MM.1S (cell line): Measurements from ENCODE around the gene ETV7.

Experiments used
- DNase-seq: peaks from one replicate; pipeline ENCODE4 v3.0.0-alpha.2; 2015
- H2AFZ ChIP-seq: fragments of 300-600 bp; sonication (generic); 2 replicates; pipeline ENCODE4 v1.6.0; 2016; ENCODE audit warnings: antibody characterized with exemption, low read length
- H3F3A ChIP-seq: fragments of 300-600 bp; sonication (generic); 2 replicates; pipeline ENCODE4 v1.6.1; 2016; ENCODE audit warnings: mild to moderate bottlenecking, antibody characterized with exemption, low read length, moderate library complexity, mixed read lengths; ENCODE audit not compliant: insufficient read depth
- H3K27ac ChIP-seq: fragments of 300-600 bp; sonication (generic); 2 replicates; pipeline ENCODE4 v1.5.1; 2016; ENCODE audit warnings: mild to moderate bottlenecking, low read length
- H3K27me3 ChIP-seq: fragments of 300-600 bp; sonication (generic); replicated peaks from 2 replicates; pipeline ENCODE4 v1.6.0; 2016; ENCODE audit warnings: low read length; ENCODE audit not compliant: insufficient read depth
- H3K36me3 ChIP-seq: fragments of 300-600 bp; sonication (generic); replicated peaks from 2 replicates; pipeline ENCODE4 v1.6.1; 2016; ENCODE audit warnings: mild to moderate bottlenecking, low read length, mixed read lengths; ENCODE audit not compliant: insufficient read depth
- H3K4me1 ChIP-seq: fragments of 300-600 bp; sonication (generic); 2 replicates; pipeline ENCODE4 v1.6.1; 2016; ENCODE audit warnings: low read length, mixed read lengths
- H3K4me2 ChIP-seq: fragments of 300-600 bp; sonication (generic); 2 replicates; pipeline ENCODE4 v1.6.0; 2016; ENCODE audit warnings: low read depth, low read length
- H3K4me3 ChIP-seq: fragments of 300-600 bp; sonication (generic); 2 replicates; pipeline ENCODE4 v1.5.1; 2016; ENCODE audit warnings: low read length, mixed read lengths
- H3K79me2 ChIP-seq: fragments of 300-600 bp; sonication (generic); 2 replicates; pipeline ENCODE4 v1.6.1; 2016; ENCODE audit warnings: mixed run types, low read length, mixed read lengths
- H3K9ac ChIP-seq: fragments of 300-600 bp; sonication (generic); 2 replicates; pipeline ENCODE4 v1.6.1; 2016; ENCODE audit warnings: low read length, mixed read lengths
- H3K9me2 ChIP-seq: fragments of 300-600 bp; sonication (generic); replicated peaks from 2 replicates; pipeline ENCODE4 v1.6.1; 2016; ENCODE audit warnings: mild to moderate bottlenecking, low read length, mixed read lengths; ENCODE audit not compliant: insufficient read depth
- H3K9me3 ChIP-seq: fragments of 300-600 bp; sonication (generic); replicated peaks from 2 replicates; pipeline ENCODE4 v1.6.1; 2016; ENCODE audit warnings: mild to moderate bottlenecking, low read length, mixed read lengths; ENCODE audit not compliant: insufficient read depth
- H4K20me1 ChIP-seq: fragments of 300-600 bp; sonication (generic); 2 replicates; pipeline ENCODE4 v1.6.1; 2016; ENCODE audit warnings: mild to moderate bottlenecking, low read length, moderate library complexity, mixed read lengths; ENCODE audit not compliant: insufficient read depth
- CTCF ChIP-seq: fragments of 300-600 bp; sonication (generic); IDR thresholded peaks from 2 replicates; pipeline ENCODE4 v1.5.1; 2016; ENCODE audit warnings: antibody characterized with exemption, low read length, mixed read lengths
- EZH2 ChIP-seq: fragments of 300-600 bp; sonication (generic); optimal IDR thresholded peaks from 2 replicates; pipeline ENCODE3; 2017; ENCODE audit warnings: low read depth, mild to moderate bottlenecking, antibody characterized with exemption, low read length, mixed read lengths
- EZH2phosphoT487 ChIP-seq: fragments of 300-600 bp; sonication (generic); IDR thresholded peaks from 2 replicates; pipeline ENCODE4 v1.6.1; 2018; ENCODE audit warnings: antibody characterized with exemption, low read length

The ETV7 gene

GRCh38 chr6:36373368-36374019 is 14.0 kb downstream of the ETV7 start:
- H3K36me3 ChIP-seq, result no peaks in the 10 kb centered on the region
- no peaks in the 10 kb centered on the region for H3K9me3 ChIP-seq
- no peaks in the 10 kb centered on the region for H4K20me1 ChIP-seq
- no peak overlapping the region for H3K9ac ChIP-seq
- DNase-seq, result no peak
- no peak overlapping the region for H3K4me2 ChIP-seq
- H3K79me2 ChIP-seq, result no peaks in the 10 kb centered on the region
- no peaks in the 10 kb centered on the region for H3K9me2 ChIP-seq
- TF ChIP-seq EZH2 (no peak), EZH2phosphoT487 (no peak), CTCF (no peak)
- H3K4me1 ChIP-seq, result no peaks in the 10 kb centered on the region
- no peak overlapping the region for H2AFZ ChIP-seq
- H3F3A ChIP-seq, result no peaks in the 10 kb centered on the region
- no peak overlapping the region for H3K4me3 ChIP-seq
- no peaks in the 10 kb centered on the region for H3K27me3 ChIP-seq
- no peak overlapping the region for H3K27ac ChIP-seq

GRCh38 chr6:36372088-36372487 is 15.4 kb downstream of the ETV7 start:
- Histone ChIP-seq H3K79me2 (no peaks in the 10 kb centered on the region), H3K36me3 (no peaks in the 10 kb centered on the region), H3K27ac (no peak overlapping the region), H3K9me3 (no peaks in the 10 kb centered on the region), H3K4me1 (no peaks in the 10 kb centered on the region), H3F3A (no peaks in the 10 kb centered on the region), H4K20me1 (no peaks in the 10 kb centered on the region), H3K27me3 (no peaks in the 10 kb centered on the region), H3K9ac (no peak overlapping the region), H3K9me2 (no peaks in the 10 kb centered on the region), H3K4me2 (no peak overlapping the region), H3K4me3 (no peak overlapping the region), H2AFZ (no peak overlapping the region)
- DNase-seq, result no peak
- no peak for TF ChIP-seq EZH2phosphoT487
- TF ChIP-seq EZH2, result no peak
- no peak for TF ChIP-seq CTCF

GRCh38 chr6:36371211-36371610 is 16.3 kb downstream of the ETV7 start:
- Histone ChIP-seq H3K4me1 (no peaks in the 10 kb centered on the region), H3K9me3 (no peaks in the 10 kb centered on the region), H3K9ac (no peak overlapping the region), H3K9me2 (no peaks in the 10 kb centered on the region), H3K79me2 (no peaks in the 10 kb centered on the region), H4K20me1 (no peaks in the 10 kb centered on the region), H3K27ac (no peak overlapping the region), H3F3A (no peaks in the 10 kb centered on the region), H2AFZ (no peak overlapping the region), H3K36me3 (no peaks in the 10 kb centered on the region), H3K4me3 (no peak overlapping the region), H3K4me2 (no peak overlapping the region), H3K27me3 (no peaks in the 10 kb centered on the region)
- TF ChIP-seq EZH2 (no peak), CTCF (no peak), EZH2phosphoT487 (no peak)
- no peak for DNase-seq
